ENCODE measurements around the gene SRPK2.
"Not testable (repeated sequence)": the region's sequence is repeated elsewhere in the genome, so short reads cannot be mapped to it uniquely, and the experiment has no call there.

The SRPK2 gene

DNA sequence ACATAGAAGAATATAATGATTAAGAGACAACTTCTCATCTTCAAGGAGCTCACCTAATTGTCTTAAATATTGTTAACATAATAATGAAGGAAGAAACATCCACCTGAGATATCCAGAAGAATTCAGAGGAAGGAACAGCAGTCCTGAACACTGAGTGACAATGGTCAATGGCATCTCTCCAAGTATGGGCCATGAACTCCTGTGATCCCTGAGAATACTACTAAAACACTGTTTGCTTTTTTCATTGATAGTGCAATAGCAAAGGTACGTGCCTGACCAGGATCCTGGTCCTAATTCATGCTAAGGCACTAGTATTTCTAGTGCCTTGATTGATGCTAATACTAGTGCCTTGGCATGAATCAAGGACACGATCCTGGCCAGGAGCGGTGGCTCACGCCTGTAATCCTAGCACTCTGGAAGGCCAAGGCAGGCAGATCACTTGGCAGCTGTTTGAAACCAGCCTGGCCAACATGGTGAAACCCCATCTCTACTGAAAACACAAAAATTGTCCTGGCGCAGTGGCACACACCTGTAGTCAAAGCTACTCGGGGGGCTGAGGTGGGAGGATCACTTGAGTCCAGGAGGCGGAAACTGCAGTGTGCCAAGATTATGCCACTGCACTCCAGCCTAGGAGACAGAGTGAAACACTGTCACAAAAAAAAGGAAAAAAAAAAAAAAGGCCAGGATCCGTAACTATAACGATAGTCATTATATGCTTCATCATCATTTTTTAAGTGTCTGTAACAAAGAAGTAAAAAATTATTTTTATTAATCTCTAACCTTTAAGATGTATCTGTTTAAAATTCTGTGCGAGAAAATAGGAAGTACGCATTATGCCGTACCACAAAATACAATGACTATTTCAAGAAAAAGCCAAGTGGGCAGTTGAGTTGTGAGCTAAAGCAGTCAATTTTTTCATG is 49.1 kb downstream of the SRPK2 start:
- no peak for DNase-seq (ENCODE audit: low read depth in 2 of 2)

DNA sequence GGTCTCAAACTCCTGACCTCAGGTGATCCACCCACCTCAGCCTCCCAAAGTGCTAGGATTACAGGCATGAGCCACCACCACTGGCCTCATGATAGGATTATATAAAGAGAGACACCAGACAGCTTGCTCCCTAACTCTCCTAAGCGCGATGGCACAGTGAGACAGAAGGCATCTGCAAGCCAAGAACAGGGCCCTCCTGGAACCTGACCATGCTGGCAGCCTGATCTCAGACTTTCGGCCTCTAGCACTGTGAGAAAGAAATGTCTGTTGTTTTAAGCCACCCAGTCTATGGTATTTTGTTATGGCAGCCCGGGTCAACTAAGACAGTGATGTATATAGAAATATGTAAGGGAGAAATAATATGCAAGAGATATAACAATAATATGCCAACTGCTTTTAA is 51.2 kb downstream of the SRPK2 start:
- DNase-seq (ENCODE audit: low read depth in 2 of 2): no peak

DNA sequence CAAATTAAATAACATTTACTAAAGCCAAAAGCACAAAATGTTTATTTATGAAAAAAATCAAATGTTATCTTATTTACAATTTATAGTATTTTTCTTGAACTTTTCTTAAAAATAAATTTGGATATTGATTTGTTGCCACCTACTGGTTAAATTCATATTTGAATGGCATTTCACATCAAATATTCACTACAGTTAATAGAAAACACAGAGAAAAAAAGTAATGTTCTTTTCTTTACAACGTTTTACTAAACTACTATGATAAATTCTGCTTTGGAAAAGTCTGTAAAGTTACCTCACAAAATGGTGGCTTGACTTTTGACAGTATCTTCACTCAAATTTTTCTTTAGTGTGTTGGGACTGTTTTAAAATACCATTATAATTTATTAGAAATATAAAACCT is 52.7 kb downstream of the SRPK2 start:
- no peak for DNase-seq (ENCODE audit: low read depth in 2 of 2)

DNA sequence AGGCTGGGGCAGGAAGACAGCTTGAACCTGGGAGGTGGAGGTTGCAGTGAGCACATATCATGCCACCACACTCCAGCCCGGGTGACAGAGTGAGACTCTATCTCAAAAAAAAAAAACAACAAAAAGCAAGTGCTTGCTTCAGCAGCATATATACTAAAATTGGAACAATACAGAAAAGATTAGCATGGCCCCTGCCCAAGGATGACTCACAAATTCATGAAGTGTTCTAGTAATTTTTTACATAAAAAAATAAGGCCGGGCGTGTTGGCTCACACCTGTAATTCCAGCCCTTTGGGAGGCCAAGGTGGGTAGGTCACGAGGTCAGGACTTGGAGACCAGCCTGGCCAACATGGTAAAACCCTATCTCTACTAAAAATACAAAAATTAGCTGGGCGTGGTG is 56.1 kb downstream of the SRPK2 start:
- DNase-seq (ENCODE audit: low read depth in 2 of 2): not testable (repeated sequence)

DNA sequence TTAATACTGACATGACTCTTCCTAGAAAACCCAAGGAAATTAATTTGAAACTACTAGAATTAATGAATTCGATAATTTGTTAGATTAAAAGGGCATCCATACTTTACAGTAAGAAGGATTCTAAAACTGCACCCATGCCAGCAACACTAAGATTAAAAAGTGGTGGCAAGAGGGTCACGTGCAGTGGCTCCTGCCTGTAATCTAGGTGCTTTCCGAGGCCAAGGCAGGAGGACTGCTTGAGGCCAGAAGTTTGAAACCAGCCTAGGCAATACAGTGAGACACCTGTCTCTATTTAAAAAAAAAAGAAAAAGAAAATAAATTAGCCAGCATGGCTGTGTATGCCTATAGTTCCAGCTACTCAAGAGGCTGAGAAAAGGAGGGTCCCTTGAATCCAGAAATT is 58.2 kb downstream of the SRPK2 start:
- DNase-seq (ENCODE audit: low read depth in 2 of 2): no peak

DNA sequence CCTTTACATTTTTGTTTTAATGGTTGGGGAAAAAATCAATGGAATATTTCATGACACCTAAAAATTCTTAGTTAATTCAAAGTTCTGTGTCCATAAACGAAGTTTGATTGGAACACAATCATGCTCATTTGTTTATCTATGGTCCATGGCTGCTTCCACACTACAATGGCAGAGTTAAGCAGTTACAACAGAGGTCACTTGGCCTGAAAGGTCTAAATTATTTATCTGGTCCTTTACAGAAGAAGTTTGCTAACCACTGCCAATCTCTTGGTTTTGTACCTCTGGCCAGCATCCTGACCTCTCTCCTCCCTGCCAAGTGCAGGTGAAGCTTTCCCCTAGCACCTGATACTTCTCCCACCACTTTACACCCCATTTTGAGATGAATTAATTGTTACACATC is 61.5 kb downstream of the SRPK2 start:
- DNase-seq (ENCODE audit: low read depth in 2 of 2): no peak

DNA sequence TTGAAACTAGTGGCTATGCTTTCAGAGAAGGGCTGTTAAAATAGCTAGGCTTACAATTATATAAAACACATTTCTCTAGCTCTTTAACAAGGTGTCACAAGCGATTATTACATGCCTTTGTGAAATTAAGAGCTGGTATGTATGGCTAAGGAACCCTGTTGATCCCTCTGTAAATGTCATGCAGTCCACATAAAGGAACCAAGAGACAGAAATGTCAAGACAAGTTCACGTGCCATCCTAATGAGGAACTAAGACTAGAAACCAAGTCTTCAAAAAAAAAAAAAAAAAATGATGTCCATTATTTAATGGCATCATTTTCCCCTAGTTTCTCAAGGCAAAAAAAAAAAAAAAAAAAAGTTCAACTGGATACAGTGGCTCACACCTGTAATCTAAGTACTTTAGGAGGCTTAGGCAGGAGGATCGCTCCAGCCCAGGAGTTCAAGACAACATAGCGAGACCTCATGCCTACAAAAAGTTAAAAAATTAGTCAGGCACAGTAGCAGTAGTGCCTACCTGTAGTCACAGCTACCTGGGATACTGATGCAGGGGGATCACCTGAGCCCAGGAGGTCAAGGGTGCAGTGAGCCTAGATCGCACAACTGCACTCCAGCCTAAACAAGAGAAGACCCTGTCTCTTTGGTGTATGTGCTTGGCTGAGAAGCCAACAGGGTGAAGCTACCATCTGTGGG is 63.4 kb downstream of the SRPK2 start:
- no peak for DNase-seq (ENCODE audit: low read depth in 2 of 2)

DNA sequence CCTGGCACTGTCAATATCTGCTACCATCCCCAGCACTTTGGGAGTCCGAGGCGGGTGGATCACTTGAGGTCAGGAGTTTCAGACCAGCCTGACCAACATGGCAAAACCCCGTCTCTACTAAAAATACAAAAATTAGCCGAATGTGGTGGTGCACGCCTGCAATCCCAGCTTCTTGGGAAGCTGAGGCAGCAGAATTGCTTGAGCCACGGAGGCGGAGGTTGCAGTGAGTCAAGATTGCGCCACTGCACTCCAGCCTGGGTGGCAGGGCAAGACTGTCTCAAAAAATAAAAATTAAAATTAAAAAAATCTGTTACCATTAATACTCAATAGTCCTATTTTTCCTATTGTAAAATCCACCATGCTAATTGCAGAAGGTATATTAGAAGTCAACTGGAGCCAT is 64.1 kb downstream of the SRPK2 start:
- not testable (repeated sequence) for DNase-seq (ENCODE audit: low read depth in 2 of 2)

DNA sequence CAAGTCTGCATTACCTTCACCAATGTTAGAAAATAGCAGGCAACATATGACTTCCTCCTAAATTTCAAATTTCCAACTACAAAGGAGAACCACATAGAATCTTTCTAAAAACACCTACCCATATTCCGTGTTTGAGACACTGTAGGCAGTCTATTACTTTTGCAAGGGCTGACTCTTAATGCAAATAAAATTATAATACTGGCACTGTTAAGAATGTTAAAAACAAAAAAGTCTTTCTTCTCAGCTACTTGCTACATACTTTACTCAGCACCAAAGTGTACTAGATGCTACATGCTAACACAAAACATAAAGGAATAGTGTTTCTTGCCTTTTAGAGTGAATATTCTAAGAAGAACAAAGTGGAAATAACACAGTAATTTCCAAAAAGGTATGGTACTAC is 65.4 kb downstream of the SRPK2 start:
- no peak for DNase-seq (ENCODE audit: low read depth in 2 of 2)

DNA sequence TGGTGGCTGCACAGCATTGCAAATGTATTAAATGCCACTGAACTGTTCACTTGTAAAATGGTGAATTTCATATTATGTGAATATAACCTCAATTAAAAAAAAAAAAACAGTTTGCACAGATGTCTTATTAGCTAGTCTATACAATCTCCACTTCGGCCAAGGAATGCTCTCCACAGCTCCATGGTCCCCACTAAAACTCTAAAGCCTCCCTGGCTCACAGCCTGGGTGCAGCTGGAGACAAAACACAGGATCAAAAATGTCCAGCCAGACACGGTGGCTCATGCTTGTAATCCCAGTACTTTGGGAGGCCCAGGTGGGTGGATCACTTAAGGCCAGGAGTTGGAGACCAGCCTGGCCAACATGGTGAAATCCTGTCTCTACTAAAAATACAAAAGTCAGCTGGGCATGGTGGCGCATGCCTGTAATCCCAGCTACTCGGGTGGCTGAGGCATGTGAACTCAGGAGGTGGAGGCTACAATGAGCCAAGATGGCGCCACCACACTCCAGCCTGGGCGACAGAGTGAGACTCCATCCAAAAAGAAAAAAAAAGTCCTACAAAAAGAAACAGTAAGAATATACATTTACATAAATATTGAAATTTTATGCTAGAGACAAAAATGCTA is 66.0 kb downstream of the SRPK2 start:
- DNase-seq (ENCODE audit: low read depth in 2 of 2): no peak

DNA sequence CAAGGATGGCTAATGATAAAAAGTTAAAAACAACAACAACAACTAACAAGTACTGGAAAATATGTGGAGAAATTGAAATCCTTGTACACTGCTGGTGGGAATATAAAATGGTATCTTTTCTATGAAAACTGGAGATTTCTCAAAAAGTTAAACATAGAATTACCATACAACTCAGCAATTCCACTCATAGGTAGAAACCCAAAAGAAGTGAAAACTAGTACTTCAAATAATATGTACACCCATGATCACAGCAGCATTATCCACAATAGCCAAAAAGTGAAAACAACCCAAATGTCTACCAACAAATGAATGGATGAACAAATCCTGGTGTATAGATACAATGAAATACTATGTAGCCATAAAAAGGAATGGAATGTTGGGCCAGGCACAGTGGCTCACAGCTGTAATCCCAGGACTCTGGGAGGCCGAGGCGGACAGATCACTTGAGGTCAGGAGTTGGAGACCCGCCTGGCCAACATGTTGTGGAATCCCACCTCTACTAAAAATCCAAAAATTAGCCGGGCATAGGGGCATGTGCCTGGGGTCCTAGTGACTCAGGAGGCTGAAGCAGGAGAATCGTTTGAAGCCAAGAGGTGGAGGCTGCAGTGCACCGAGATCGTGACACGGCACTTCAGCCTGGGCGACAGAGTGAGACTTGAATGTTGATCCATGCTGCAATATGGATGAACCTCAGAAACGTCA is 66.8 kb downstream of the SRPK2 start:
- no peak for DNase-seq (ENCODE audit: low read depth in 2 of 2)

DNA sequence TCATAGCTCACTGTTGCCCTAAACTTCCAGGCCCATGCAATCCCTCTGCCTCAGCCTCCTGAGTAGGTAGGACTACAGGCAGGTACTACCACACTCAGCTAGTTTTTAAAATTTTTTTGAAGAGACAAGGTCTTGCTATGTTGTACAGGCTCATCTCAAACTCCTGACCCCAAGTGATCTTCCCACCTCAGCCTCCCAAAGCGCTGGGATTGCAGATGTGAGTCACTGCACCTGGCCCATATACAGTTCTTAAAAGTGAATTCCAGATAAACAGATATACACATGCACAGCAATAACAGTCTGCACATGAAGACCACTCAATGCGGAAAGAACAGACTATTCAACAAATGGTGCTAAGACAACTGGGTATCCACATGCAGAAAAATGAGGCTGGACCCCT is 67.8 kb downstream of the SRPK2 start:
- DNase-seq (ENCODE audit: low read depth in 2 of 2): no peak

DNA sequence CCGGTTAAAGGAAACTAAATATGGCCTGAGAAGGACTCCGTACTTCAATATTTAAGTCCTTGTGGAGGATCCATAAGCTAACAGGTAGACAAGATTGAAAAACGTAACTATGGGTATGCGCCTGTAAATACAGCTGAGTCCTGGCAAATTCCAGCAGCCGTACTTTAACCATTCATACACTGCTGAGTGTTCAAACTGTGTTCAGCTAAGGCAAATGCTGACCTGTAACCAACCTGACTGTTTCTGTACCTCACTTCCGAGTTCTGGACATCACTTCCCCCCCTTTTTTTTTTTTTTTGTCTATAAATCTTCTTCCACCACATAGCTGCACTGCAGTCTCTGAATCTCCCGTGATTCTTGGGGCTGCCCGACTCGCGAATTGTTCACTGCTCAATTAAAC is 69.1 kb downstream of the SRPK2 start:
- no peak for DNase-seq (ENCODE audit: low read depth in 2 of 2)

DNA sequence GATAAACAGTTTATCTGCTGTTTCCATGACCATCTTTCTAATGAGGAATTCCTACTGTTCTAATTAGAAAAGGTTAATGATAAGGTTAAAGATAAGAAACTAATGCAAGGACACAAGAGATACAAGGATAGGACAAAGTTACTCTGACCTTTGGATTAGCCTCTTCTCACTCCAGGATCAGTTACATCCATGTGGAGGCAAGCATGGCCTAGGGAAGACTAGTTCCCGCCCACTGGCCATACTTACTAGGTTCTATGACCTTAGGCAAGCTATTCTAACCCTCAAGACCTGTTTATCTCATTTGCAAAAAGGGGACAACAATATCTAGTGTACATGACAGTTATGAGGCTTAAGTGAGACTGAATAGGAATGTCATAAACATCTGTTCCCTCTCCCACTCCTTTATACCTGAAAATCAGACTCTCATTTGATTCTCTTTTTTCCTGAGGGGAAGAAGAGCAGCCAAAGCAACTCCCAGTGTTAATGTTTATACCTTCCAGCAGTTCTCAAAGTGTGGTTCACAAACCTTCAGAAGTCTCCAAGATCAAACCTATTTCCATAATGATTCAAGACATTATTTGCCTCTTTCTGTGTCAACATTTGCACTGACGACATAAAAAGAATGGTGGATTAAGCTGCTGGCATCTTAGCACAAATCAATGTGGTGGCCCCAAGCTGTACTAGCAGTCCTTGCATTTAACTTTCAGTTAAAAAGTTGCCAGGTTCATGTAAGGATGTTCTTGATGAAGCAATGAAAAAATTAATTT is 72.0 kb downstream of the SRPK2 start:
- no peak for DNase-seq (ENCODE audit: low read depth in 2 of 2)

DNA sequence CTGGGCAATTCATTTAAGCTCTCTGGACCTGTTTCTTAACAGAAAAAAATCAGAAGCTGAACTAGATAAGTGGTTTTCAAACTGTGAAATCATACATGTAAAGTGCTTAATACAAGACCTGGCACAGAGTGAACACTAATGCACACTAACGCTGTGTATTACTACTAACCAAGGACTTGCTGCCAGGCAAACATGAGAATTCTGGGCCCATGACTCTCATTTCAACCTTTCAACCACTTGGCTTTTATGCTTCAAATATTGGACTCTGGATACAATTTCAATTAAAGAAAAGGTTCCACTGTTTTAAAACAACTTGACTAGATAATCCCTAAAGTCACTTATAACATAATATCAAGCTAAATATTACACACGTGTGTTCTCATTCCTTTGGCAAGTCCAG is 73.4 kb downstream of the SRPK2 start:
- no peak for DNase-seq (ENCODE audit: low read depth in 2 of 2)

DNA sequence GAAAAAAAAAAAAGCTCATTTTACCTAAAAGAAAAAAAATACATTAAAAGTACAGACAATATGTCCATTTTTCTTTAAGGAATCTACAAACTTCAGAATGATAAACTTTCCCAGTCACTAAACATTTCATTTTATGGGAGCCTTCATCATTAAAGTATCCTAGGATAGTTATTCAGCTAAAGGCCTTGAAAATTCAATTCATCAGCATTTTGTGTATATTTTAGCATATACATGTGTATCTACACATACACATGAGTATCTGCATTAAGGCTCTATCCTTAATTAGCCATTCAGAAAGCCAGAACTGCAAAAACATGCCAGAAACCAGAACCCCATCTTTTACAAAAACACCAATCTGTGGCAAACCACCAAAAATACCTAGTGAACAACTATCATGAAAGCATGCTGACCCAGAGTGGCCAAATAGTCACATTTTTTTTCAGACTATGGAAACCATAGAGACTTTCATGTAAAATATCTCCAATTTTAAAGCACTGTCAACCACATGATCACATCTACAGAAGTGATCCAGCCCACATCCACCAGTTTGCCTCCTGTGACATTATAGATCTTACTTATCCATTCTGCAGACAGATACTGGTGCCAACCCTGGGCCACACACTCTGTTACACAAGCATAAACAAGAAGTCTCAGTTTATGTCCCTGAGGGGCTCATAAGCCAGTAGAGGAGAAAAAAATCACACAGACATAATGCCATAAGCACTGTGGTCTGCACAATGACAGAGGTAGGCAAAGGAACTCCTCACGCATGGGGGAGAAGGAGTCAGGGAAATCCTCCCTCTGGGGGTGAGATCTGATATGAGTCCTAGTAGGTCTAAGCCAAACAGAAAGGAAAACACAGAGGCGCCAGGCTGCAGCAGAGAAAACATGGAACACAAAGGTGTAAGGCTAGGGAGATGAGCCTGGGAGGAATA is 79.2 kb downstream of the SRPK2 start:
- DNase-seq (ENCODE audit: low read depth in 2 of 2): no peak

DNA sequence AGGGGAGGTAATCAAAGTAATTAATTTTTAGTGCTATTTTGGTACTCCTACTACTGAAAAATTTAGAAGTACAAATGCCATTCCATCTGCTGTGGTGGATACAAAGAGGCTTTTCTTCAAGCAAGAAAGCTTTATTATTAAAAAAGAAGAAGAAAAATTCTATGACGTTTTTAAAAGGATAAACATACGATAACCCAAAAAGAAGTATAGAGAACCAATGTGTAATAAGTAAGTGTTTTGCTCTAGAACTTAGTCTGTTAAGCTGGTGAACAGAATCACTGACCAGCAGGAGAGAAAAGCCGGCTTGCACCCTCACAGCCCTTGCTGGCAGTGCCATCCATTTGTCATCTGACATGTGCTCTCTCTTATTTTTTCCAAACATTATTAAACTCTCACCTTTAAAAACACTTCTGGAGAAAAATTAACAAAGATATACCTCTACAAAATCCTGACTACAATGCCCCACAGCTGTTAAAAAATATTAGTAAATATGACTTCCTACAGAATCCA is 81.5 kb downstream of the SRPK2 start:
- DNase-seq (ENCODE audit: low read depth in 2 of 2): no peak

DNA sequence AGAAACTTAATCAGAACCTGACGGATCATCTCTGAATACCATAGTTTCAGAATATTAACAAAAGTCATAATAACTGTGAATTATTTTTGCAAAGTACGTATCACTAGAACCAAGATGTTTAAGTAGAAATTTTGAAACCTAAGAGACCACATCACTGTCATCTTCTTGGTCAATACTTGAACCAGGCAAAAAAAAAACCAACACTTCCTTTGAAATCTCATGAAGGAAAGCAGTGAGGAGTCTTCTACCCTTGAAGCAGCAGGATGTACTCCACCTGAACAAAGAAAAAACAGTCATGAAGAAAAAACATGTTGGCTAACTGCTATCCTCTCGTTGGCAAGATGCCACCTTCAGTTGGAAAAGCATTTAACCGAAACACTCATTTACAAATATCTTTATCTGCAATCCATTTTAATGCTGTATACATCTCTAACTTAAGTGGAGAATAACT is 82.4 kb downstream of the SRPK2 start:
- no peak for DNase-seq (ENCODE audit: low read depth in 2 of 2)

DNA sequence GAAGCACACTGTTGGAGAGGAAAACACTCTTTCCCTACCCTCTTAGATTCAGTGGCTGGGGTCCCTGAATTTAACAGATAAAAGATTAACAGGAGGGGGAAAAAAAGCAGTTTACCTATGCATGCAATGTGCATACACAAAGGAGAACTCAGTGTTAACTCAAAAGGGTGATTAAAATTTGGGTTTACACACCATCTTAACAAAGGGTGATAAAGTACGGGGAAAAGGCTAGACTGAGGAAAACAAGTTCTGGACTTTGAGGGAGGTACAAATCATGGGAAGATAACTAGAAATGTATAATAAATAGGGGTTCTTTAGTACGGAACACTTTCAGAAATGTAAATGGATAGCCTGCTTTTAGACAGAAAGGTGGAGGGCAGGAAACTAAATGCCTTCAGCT is 83.1 kb downstream of the SRPK2 start:
- no peak for DNase-seq (ENCODE audit: low read depth in 2 of 2)
